CD4-positive, alpha-beta T cell treated with Interleukin-17A for 4 hours (primary cell): Measurements from ENCODE around the gene PPHLN1.
A peak's percentile ranks its signal among the peaks of the same experiment; 100 is the strongest.
"Not testable (repeated sequence)": the region's sequence is repeated elsewhere in the genome, so short reads cannot be mapped to it uniquely, and the experiment has no call there.

ENCODE experiments used
- DNase-seq: peaks from one replicate; pipeline ENCODE4 v3.0.0-alpha.2; 2020; ENCODE audit warnings: mixed read lengths

Gene PPHLN1

DNA sequence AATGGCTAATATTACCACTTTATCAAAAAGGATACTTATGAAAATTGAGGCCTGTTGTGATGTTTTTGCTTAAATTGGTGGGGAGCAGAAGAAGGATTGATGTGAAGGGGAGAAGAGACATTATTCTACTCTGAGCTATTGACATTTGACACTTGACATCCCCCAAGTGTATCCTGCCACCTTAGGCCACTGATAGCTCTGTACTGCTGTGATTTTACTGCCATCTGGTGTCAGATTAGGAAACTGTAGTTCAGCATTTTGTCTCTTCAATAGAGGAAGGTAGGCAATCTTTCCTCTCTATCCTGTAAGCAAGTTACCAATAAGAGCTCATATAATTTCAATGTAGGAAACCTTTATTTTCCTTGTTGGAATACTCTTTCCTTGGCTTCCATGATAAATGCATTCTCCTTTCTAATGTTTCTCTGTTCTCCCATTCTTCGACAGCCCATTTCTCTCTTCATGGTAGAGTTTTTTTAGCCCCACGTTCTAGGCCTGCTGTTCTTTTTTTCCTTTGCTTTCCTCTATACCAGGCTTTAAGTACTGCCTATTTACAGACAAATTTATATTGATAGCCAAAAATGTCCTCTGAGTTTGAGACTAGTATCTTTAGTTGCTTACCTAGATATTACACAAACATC is 46.3 kb downstream of the PPHLN1 start:
- DNase-seq = peak; percentile 15

DNA sequence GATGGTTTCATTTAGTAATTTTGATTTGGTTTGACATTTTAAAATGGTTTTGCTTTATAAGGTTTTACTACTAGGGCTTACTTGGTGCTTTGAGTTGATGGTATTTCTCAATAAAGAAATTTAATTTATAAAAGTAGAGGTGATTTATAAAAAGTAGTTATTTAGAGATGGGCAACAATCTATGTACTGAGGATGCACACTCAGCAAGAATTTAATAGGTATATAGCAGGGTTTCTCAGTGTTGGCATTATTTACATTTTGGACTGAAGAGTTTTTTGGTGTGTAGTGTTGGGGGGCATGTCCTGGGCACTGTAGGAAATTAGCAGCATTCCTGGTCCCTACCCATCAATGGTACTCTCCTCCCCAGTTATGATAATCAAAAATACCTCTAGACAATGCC is 47.7 kb downstream of the PPHLN1 start:
- no peak for DNase-seq

DNA sequence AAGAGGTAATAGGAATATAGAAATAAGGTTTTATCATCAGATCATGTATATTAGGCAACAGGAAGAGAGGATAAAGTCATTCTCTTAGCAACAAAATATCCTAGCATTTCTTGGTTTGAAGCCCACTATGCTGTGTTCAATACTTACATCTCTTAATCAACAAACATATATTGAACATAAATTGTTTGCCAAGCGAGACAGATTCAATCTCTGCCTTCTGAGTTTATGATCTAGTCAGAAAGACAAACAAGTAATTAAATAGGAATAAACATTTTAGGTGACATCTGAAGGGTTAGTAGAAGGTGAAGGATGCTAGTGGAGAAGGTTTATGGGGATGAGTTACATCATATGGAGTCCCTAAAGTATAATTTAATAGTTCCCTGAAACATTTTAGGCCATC is 54.8 kb downstream of the PPHLN1 start:
- no peak for DNase-seq

DNA sequence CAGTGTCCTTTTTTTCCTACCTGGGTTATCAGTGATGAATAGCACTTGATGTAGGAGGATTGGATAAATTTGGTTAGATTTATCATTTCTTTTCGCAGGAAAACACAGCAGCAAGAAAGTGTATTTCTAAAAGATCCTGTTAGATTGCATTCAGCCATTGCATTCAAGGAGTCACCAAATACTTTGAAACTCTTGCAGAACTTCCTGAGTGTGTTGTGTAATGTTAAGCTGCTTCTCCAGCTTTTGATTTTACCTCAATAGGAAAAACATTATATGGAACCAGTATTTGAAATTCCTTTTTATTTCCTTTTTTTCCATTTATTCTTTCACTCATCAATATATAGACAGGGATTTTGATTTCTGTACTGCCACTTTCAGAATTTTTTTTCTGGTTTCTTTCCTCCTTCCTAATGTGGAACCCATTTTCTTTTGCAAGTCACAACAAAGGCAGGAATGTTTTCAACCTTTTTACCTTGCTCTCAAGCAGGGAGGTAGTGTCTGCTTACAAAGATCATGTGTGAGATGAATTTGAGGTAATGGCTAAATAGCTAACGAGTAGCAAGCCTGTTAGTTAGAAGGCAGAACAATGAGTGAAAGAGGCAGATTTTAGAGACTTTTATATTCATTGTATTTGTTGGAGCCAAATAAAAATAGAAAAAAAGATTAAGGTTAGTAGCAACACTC is 56.2 kb downstream of the PPHLN1 start:
- DNase-seq = no peak

DNA sequence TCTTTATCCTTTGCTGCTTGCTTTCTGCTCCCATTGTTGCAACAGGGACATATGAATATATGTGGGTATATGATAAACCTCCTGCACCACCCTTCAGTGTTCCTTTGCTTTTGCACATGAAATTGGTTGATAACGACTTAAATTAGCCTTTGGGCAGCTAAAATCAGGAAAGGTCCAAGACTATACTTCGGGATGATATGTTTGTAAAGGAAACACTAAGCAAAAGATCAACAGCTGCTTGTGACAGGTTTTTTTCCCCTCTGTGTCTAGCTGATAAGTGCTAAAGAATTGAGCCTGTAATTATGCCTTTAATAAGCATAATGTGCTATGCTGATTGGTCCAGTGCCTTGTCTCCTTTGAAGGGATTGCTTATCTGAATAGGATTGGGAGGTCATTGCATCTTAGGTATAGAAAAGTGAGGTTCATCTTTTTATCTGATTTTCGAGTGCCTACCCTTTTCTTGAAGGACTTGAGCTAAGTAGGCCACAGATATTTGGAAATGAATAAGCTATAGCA is 59.4 kb downstream of the PPHLN1 start:
- DNase-seq = no peak

DNA sequence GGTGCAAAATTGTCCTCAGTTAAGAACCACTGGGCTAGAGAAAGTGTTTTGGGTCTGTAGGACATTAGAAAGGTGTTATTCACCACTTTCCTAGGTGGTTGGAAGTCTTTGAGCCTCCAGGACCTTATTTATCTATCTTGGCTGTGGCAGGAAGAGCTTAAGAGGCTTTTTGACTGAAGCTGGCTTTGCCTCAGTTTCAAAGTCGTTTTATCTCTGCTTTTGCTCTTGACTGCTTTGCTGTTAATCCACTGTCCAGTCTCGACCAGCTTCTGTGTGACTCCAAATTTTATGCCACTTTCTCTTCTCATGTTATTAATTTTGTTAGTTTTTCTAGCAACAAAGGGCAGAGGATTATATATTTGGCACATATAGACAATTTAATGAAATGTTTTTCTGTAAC is 60.3 kb downstream of the PPHLN1 start:
- no peak for DNase-seq

DNA sequence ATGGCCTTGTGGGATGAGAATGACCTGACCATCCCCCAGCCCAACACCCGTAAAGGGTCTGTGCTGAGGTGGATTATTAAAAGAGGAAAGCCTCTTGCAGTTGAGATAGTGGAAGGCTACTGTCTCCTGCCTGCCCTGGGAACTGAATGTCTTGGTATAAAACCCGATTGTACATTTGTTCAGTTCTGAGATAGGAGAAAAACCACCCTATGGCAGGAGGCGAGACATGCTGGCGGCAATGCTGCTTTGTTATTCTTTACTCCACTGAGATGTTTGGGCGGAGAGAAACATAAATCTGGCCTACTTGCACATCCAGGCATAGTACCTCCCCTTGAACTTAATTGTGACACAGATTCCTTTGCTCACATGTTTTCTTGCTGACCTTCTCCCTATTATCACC is 62.1 kb downstream of the PPHLN1 start:
- DNase-seq = not testable (repeated sequence)

DNA sequence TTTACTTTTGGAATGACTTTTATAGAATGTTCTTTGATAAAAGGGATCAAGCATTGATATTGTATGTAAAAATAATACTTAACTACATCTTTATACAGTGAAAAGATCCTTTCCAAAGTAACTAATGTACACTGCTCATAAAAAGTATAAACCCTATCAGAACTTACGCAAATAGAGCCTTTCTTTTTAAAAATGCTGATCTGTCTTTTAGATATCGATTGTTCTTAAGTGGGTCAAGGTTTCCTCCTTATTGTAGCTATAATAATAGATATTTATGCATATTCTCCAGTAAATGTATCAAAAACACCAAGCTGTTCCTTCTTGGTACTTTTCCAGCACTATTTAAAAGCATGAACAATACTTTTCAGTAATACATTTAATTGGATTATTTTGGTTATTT is 68.5 kb downstream of the PPHLN1 start:
- no peak for DNase-seq

DNA sequence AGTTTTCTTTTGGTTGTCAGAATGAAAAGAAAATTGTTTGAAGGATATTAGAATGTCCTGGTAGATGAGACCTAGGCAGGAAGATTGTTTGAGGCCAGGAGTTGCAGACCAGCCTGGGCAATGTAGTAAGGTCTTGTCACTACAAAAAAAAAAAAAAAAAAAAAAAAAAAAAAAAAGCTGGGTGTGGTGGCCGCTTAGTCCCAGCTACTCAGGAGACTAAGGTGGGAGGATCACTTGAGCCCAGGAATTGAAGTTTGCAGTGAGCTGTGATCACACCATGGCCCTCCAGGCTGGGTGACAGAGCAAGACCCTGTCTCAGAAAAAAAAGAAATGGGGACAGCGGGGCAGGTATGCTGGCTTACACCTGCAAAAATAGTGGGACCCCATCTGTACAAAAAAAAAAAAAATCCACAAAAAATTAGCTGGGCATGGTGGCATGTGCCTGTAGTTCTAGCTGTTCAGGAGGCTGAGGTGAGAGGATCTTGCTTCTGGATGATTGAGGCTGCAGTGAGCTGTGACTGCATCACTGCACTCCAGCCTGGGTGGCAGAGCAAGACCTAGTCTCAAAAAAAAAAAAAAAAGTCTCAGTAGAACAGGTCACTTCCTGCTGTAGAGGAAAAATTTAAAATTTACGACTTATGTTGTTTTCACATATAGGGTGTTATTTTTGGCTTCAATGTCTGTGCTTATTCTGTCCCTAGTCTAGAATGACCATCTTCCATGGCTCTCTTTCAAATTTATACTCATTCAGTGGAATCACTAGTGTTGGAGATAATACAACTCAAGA is 70.7 kb downstream of the PPHLN1 start:
- DNase-seq = no peak

DNA sequence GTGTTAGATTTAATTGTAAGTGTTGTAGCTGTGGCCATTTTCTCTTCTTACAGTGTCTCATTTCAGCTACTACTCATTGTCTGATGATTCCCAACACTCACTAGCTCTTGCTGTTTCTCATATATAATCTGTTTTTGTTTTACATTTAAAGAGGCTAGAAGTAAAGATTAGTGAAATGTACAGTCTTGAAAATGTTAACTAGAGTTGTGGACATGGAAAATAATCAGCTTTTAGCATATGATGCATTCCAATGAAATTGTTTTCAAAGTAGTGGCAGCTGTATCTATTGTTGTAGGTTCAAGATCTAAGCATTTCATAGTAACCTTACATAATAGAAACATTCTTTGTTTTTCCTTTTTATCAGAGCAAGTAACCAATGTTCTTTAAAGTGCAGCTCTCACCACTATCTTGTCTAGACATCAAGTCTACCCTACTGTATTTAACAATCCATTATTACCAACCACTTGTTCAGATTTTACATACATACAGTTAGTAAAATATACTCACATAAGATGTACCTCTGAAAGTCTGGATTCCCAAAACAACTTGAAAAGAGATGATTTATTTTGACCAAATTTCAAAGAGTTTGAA is 76.9 kb downstream of the PPHLN1 start:
- DNase-seq = no peak

DNA sequence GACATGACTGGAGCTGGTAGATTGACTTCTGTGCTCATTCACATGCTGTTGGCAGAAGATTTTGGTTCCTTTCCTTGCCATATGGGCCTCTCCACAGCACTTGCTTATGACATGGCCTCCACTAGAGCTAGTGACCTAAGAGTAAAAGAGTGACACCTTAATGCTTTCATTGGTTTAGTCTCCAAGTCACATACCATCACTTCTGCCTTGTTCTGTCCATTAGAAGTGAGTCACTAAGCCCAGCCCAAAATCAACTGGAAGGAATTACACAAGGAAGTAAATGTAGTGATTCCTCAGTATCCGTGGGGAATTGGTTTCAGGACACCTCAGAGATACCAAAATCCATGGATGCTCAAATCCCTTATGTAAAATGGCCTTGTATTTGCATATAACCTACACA is 81.3 kb downstream of the PPHLN1 start:
- DNase-seq = no peak

DNA sequence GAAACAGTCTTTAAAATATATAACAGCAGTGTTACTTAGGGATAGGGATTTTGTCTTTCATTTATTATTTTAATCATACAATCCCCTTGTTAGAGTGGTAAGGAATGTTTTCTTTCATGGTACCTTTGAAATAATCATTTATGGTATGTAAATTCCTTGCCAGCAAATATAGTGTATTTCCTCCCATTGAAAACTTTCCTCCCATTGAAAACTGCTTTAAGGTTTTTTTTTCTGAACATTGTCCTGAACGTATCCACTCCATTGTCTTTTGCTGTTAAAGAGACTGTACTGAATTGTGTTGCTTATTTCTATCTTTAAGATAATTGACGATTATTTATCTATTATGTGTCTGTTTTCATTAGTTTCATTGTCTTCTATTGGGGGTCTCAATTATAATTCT is 83.5 kb downstream of the PPHLN1 start:
- DNase-seq = no peak

DNA sequence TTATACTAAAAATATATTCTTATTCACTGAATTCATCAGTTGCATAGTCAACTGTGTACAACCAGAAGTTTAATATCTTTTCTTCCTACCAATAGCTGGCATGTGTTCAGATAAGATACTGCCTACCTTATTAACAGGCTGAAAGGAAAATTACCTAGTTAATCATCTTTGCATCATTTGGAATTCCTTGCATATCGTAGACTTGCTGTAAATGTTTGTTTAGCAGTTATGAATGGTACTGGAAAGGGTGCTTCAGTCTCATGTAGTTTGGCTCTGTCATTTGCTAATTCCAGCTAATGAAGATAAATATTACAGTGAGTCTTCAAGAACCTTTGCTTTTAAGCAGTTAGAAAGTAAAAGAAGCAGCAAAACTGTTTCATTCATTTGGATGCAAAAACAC is 84.4 kb downstream of the PPHLN1 start:
- DNase-seq = no peak

DNA sequence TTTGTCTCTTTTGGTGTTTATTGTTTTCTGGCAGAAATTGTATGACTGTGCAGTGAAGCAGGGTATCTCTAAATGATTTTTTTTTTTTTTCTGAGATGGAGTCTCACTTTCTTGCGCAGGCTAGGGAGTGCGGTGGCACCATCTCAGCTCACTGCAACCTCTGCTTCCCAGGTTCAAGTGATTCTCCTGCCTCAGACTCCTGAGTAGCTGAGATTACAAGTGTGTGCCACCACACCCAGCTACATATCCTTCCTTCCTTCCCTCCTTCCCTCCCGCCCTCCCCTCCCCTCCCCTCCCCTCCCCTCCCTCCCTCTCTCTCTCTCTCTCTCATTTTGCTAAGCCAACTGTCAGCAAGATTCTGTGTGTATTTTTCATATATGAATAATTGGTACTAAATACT is 94.4 kb downstream of the PPHLN1 start:
- DNase-seq = no peak

DNA sequence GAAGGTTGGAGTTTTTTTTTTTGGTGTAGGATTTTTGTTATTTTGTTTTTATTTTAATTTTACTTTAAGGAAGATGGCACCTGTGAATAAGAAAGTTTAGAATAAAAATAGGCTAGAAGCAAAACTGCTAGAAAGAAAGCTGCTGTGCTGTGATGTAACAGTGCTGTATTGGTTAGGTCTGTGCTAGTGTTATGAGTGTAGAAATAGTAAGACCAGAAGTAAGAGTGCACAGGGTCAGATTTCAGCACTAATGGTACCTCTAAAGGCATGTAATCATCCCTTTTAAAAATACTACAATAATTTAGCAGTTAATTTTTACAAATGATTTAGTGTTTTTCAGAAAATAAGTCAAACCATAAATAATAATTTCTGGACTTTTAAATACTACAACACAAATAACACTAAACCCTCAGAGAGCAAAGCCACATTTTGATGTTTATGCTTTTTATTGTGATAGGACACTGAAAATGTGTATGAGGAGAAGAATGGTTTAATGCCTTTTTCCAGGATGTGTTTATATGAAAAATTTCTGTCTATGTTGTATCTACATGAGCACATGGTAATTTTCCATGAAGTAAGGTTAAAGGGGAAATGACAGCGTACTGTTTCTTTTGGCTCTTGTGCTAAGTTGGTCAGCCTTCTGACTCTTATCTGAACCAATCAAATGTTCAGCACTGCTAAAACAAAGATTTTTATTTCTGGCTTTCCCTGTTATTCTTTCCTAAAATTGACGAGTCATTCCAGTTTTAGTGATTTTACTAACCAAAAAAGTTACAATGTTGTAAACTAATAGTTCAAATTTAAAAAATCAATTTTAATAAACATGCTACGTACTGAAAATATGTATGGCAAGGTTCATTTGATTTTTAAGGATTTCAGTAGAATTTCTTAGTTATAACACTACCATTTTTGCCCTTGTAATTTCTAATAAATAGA is 96.1 kb downstream of the PPHLN1 start:
- no peak for DNase-seq

DNA sequence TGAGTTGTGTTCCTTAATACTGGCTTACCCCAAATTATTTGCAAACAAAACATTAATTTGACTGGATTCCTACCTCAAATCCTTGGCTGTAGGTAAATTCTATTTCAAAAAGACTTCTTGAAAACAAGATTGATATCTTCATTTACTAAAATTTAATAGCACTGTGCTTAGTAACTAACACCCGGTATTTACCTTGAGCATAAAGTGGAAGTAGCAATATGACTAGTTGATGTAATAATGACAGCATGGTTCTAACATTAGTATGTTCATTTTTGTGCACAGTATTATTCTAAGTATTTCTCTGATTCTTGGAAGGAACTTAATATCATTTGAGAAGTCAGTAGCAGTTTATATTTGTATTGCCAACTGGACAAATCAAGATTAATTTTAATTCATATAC is 96.8 kb downstream of the PPHLN1 start:
- no peak for DNase-seq

DNA sequence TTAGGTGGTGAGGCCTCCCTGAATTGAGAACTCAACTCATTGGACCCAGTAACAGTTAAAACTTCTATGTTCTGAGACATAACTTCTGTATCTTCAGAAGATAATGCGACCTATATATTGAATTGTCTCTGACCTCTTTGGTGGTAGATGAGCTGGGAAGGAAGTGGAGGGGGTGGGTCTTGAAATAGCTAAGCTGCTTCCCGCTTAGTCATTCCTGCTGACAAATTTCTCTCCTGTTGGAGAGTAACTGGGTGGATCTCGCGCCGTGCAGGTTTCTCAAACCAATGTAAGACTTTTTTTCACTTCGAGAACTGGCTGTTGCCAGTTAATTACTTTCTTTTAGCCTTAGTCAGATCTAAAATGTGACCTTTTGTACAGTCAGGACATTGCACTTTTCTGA is 100.8 kb downstream of the PPHLN1 start:
- DNase-seq = no peak

DNA sequence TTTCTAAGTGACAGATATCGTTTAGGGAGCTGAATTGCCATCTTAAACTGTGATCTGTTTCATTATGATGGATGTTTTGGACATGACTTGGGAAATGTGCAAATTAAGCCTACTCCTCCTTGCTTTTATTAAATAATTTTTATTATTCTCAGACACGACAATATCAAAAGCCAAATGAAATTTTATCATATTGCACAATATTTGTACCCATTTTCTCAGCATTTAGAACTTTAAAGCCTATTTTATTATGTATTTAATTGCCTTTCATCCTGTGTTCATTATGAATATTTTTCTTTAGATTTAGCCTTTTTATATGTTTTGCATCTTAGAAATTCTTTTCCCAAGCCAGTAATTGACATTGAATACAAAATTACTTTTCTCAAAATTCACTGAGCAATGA is 102.9 kb downstream of the PPHLN1 start:
- no peak for DNase-seq

DNA sequence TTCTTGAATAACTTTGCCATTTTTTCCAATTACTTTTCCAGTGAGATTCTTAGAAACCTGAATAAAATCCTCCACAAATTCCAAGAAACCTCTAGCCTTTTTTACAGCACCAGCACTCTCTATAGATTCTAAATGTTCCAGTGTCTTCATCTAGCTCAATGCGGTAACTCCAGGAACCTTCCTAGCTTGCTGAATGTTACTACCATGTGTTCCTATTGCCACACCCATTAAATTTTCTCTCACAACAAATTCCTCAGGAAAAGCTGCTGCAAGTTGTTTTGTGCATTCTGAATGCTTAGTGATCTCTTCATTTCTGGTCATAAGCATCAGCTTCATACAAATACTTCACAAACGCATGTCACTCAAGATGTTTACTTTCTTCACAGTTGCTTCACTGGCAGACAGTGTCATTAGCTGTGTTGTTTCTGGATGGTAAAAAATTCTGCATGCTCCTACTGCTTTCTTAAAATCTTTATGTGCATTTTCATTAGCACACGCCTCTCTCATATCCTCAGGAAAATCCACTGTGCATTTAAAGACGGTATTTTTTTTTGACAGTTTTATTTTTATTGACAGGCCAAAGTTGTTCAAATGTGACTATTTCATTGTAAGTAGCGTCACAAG is 106.7 kb downstream of the PPHLN1 start:
- no peak for DNase-seq

DNA sequence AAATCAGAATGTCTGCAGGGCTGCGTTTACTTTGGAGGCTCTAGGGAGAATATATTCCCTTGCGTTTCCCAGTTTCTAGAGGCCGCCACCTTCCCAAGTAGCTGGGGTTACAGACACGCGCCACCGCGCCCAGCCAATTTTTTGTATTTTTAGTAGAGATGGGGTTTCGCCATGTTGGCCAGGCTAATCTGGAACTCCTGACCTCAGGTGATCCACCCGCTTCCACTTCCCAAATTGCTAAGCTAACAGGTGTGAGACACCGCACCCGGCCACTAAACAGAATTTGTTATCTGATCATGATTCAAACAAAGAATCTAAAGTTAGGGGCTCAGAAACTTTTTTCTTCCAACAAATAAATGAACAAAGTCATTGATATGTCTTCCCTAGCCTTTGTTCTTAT is 114.6 kb downstream of the PPHLN1 start:
- DNase-seq = no peak

DNA sequence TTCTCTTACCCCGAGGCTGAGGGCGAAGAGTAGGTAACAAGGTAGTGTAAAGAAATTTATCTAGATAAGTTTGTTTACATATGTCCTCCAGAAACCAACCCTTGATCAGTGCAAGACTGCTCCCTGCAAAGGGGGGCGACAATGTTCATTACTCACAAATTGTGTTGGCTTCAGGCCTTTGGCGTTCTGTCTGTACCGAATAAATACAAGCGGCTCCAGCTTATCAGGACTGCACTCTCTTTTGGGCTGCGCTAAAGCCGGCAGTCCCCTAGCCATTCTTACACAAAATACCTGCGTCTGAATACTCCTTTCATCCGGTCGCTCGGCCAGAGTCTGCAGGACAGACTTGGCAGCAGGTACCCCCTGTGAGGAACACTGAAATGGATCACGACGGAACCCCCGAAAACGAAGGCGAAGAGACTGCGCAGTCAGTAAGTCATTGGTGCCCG is 116.4 kb downstream of the PPHLN1 start:
- DNase-seq = no peak

DNA sequence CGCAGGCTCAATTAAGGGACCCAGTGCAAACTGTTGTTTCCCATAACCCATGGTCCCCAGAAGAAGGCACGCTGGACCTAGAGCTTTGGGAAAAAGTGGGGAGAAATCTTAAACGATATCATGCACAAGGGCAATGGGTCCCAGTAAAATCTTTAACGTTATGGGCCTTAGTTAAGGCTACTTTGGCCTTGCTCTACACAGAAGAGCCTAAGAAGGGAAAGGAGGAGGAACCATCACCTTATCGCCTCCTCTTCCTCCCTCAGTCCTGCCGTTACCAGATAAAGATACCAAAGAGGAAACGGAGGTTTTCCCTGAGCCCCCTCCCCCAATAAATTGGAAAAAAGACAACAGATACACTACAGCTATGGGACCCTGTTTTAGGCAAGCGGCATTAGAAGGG is 116.9 kb downstream of the PPHLN1 start:
- DNase-seq = no peak
